ENCODE data around the gene ATP10D. TPM values are rescaled to one million over a fixed set of nuclear protein-coding genes. Genes with fewer than 3 reads are reported as not detected.

ATP10D gene
- total RNA-seq (2022; extraction: Qiagen RNA extraction; ENCODE audit: low read depth), result 2.2 to 3.3 TPM (median 2.8 TPM) in 5 replicates

GRCh38 chr4:47485047-47485692 is at the start of gene ATP10D:
TSS of gene ATP10D (plus strand) at chr4:47485275. CDS start at chr4:47512541, 27,266 bp downstream.

GRCh38 chr4:47463235-47463956 is 21.7 kb upstream of the ATP10D start, which contains the start of gene COMMD8:
TSS of gene COMMD8 (minus strand) at chr4:47463702. CDS start at chr4:47463651, 51 bp downstream.

Other genes with a start within 250 kb of the ATP10D start
- gene COMMD8, start 21.6 kb upstream of the ATP10D start, total RNA-seq (2022; extraction: Qiagen RNA extraction; ENCODE audit: low read depth), result 6.4 to 15.0 TPM (median 13.1 TPM) in 5 replicates